CD4-positive, alpha-beta T cell treated with Interleukin-12 subunit alpha and Interleukin-12 subunit beta, for 1 hour (primary cell): ENCODE measurements around the gene GARNL3.

ENCODE experiments used
- DNase-seq: peaks from one replicate; pipeline ENCODE4 v3.0.0-alpha.2; 2020

The GARNL3 gene

DNA sequence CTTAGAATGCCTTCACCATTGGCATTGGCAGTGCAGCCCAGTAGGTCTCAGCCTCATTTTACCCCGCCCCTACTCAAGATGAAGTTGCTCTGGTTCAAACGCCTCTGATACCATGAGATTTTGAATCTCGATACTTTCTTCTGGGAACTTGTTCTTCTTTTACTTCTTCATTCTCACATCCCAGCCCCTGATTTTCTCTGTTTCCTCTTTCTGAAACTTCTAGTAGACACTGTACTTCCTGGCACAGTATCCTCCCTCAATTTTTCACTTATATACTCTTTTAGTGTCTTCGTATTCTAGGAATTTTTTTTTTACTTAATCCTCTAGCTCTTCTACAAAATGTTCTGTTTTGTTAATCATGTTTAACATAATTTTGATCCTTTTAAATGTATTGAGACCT is 146.5 kb downstream of the GARNL3 start:
- DNase-seq: no peak

- DNase-seq: no peak
Observed at GRCh38 chr9:127415141-127415540, 150.6 kb downstream of the GARNL3 start.

GRCh38 chr9:127415657-127416056 is 151.1 kb downstream of the GARNL3 start:
- no peak for DNase-seq

- DNase-seq: no peak
Observed at GRCh38 chr9:127417131-127418036, 152.8 kb downstream of the GARNL3 start.

GRCh38 chr9:127418037-127418471 is 153.5 kb downstream of the GARNL3 start:
- peak; percentile 43 for DNase-seq

DNA sequence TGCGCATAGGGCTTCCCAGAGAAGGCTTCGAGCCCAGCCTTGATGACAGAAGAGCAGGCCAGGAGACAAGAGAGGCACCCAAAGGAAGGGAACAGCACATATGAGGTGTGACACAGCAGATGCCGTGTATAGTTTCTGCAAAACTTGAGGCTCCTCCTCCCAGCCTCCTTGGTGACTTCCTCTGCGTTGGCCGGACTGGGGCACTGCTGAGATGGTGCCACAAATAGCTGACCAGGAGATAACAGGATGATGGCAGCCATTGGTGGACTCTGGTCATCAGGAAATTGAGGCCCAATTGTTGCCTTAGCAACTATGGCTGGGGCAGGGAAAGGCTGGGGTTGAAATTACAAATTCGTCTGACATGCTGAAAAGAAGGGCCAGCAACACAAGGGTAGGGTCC is 154.8 kb downstream of the GARNL3 start:
- no peak for DNase-seq

GRCh38 chr9:127421057-127421456 is 156.5 kb downstream of the GARNL3 start:
- DNase-seq: no peak

DNA sequence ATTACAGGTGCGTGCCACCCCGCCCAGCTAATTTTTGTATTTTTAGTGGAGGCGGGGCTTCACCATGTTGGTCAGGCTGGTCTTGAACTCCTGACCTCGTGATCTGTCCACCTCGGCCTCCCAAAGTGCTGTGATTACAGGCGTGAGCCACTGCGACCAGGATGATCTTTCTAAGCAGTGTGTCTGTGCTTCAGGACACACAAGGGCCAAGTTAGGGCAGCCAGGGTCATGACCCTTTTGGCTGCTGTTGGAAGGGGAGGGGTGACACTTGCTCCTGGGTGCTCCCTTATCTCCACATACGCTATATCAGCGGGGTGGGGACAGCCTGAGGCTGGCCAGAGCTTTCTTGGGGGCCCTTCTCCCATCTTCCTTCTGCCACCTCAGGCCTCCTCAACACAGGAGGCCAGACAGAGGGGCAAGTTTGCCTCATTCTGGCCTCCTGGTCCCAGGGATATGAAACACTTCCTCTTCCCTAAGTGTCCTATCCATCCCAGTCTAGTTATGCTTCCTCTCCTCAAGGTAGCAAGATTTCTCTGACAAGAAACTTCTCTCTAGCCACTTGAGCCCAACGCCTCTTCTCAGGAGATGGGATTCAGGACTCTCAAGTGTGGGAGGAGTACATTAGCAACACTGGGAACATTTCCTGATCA is 157.7 kb downstream of the GARNL3 start:
- no peak for DNase-seq

DNA sequence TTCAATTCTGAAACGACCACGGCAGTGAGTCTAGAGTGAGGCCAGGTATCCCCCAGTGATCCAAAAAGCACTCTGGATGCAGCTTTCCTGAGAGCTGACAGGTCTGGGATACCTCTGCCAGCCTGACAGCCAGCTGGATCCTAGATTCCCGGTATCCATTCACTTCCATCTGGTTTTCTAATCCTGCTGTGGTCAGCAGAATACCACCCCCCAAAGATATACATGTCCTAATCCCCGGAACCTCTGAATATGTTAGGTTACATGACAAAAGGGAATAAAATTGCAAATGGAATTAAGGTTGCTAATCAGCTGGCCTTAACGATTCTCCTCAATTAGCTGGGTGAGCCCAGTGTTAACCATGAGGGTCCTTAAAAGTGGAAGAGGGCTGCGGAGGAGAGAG is 158.2 kb downstream of the GARNL3 start:
- no peak for DNase-seq

GRCh38 chr9:127423476-127423933 is 158.9 kb downstream of the GARNL3 start:
- DNase-seq: no peak

DNA sequence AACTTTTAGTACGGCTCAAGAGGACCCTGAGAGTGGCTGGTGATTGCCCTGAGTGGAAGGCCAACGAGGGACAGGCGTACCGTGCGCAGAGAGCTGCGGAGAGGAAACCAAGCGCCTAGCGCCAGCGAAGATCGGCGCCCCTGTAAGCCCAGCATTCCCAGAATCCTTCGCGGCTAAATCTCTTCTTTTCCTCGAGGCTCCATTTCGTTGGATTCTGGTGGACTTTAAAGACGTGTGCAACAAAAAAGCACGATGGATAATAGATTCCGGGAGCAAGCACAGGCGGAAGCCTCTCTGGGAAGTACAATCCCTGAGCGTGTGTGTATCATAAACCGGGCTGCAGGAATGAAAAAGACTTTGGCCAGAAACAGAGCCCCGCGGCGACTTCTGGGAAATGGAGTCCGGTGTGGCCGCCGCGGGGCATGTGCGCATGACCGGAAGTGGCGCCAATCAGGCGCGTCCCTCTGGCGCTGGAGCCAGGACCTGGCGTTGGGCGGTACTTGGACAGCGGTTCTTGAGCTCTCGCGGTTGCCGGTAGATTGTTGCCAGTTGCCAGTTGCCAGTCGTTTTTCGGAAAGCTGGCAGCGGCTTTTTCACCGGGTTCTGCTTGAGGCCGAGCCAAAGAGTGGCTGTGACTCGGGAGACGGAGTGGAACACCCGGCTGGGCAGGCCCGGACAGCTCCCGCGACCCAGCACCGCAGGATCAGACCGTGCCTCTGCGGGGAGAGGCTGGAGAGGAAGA is 159.5 kb downstream of the GARNL3 start, which contains the start of gene ZNF79:
ZNF79 (plus strand) TSS at position 449 of the 742 bp plus-strand sequence. CDS start 406 bp downstream, outside the sequence.
- peak; percentile 90 for DNase-seq

GRCh38 chr9:127424676-127424999 is 160.1 kb downstream of the GARNL3 start:
- peak; percentile 30 for DNase-seq

DNA sequence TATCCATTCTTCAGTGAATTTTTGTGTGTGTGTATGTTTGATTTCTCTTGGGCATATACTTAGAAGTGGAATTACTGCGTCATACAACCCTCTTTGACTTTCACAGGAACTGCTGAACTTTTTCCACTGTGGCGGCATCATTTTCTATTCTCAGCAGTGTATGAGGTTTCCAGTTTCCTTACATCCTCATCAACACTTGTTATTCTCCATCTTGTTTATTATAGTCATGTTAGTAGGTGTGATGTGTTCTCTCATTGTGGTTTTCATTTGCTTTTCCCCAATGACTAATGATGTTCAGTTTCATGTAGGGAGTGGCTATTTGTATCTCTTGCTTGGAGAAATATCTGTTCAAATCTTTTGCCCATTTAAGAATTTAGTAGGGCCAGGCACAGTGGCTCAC is 162.2 kb downstream of the GARNL3 start:
- DNase-seq: no peak

DNA sequence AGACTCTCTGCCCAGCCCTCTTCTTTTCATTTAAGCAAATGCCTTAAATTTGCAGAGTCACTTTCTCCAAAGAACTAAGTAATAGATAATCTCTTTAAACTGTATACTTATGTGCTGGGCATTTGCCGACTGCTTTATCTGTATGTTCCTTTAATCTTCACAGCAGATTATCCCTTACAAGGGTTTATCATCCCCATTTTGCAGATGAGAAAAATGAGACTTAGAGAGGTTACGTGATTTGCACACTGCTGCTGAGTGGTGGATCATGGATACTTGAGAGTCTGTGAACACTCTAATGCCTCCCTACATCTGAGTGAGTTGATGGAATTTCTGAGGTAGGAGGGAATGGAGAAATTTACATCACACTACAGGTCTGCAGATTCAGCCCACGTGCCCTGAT is 163.8 kb downstream of the GARNL3 start:
- DNase-seq: no peak

- no peak for DNase-seq
Observed at GRCh38 chr9:127430415-127430814, 165.8 kb downstream of the GARNL3 start.

DNA sequence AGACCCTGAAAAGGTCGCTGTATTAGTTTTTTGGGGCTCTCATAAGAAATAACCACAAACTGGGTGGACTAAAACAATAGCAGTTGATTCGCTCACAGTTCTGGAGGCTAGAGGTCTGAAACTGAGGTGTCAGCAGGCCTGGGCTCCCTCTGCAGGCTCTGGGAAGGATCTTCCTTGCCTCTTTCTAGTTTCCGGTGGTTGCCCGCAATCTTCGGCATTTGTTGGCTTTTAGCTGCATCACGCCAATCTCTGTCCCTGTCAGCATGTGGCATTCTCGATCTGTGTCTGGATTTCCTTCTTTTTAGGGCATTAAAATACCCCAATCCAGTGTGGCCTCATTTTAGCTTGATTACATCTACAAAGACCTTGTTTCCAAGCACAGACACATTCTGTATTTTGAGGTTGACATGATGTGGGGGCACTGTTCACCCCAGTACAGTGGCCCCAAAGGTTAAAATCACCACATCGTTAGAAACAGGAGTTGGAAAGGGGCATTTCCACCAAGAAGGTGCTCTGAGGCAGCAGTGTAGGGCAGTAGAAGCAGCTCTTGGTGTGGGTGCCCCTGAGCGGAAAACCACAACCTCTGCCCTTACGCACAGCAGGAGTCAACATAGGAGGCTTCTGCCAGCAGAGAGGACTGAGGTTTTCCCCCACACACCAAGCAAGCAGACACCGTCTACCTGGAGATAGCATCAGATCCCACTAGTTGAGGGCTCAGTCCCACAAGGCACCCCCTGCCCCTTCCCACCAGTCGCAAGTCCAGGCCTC is 173.1 kb downstream of the GARNL3 start:
- DNase-seq: peak; percentile 47

GRCh38 chr9:127438394-127438793 is 173.8 kb downstream of the GARNL3 start:
- no peak for DNase-seq
